Measurements from ENCODE around the gene BRD4. TPM values are rescaled to one million over a fixed set of nuclear protein-coding genes. Genes with fewer than 3 reads are reported as not detected.

Gene BRD4
- total and polyA plus RNA-seq, 10 of the 15 experiments (the other 5 are each of a cell fraction or from before 2014, with no cell fraction given), result 5.3 to 84.4 (median 11.8) TPM

GRCh38 chr19:15331419-15332310, 674 bp downstream of the BRD4 start (continued):
- TF ChIP-seq IRF3 (IDR thresholded peaks at IDR 0.05), result no peak
- no peak for TF ChIP-seq CBX3 (IDR thresholded peaks at IDR 0.05; ENCODE audit: borderline replicate concordance, low read depth)
- no peak for TF ChIP-seq SRF (IDR thresholded peaks at IDR 0.05; ENCODE audit: low read depth in 2 of 2, low read length in 2 of 2)
- TF ChIP-seq SIX5 (IDR thresholded peaks at IDR 0.05; ENCODE audit: low read depth, low read length, severe bottlenecking), result no peak
- TF ChIP-seq ETV6 (conservative IDR thresholded peaks at IDR 0.05 in 1 of 2, IDR thresholded peaks at IDR 0.05 in 1 of 2; ENCODE audit: borderline replicate concordance in 1 of 2, low read depth in 1 of 2), result no peak; a peak in 1 of 4 replicates
- no peak for TF ChIP-seq EP300 (IDR thresholded peaks at IDR 0.05; ENCODE audit: borderline replicate concordance in 1 of 2, control insufficient read depth in 1 of 2, low read depth in 2 of 2, low read length in 2 of 2)
- no peak for TF ChIP-seq IKZF2 (IDR thresholded peaks at IDR 0.05)
- TF ChIP-seq BRCA1 (IDR thresholded peaks at IDR 0.05; ENCODE audit: low read depth, low read length), result no peak
- no peak for TF ChIP-seq HCFC1 (IDR thresholded peaks at IDR 0.05; ENCODE audit: low read length)
- TF ChIP-seq KLF5 (IDR thresholded peaks at IDR 0.05; ENCODE audit: partially characterized antibody), result no peak
- TF ChIP-seq BMI1 (IDR thresholded peaks at IDR 0.05; ENCODE audit: borderline replicate concordance), result no peak
- TF ChIP-seq FOXM1 (IDR thresholded peaks at IDR 0.05; ENCODE audit: low read depth, low read length), result no peak
- no peak for TF ChIP-seq CUX1 (IDR thresholded peaks at IDR 0.05; ENCODE audit: insufficient replicate concordance, low read depth, low read length)
- TF ChIP-seq BCL11A (IDR thresholded peaks at IDR 0.05; ENCODE audit: low read depth, low read length), result no peak
- no peak for TF ChIP-seq PBX3 (IDR thresholded peaks at IDR 0.05; ENCODE audit: insufficient replicate concordance, low read depth, low read length)
- TF ChIP-seq MEF2A (IDR thresholded peaks at IDR 0.05; ENCODE audit: insufficient read depth, low read depth, low read length), result no peak
- TF ChIP-seq SMAD1 (IDR thresholded peaks at IDR 0.05; ENCODE audit: low read depth, partially characterized antibody), result no peak
- no peak for TF ChIP-seq NFYB (IDR thresholded peaks at IDR 0.05; ENCODE audit: insufficient read depth, low read depth, low read length)
- TF ChIP-seq HSF1 (IDR thresholded peaks at IDR 0.05; ENCODE audit: low read depth, low read length), result no peak
- no peak for TF ChIP-seq CBX5 (IDR thresholded peaks at IDR 0.05; ENCODE audit: low read depth)
